ENCODE data around the gene KRTAP5-1. TPM values are rescaled to one million over a fixed set of nuclear protein-coding genes. Genes with fewer than 3 reads are reported as not detected.

The KRTAP5-1 gene
- total and polyA plus RNA-seq, 8 donors: 0.21 TPM; not detected in 7

GRCh38 chr11:1568441-1568911, 16.6 kb downstream of the KRTAP5-1 start:
- Histone ChIP-seq H3K27me3 (peaks cover 3 to 65% of the 10 kb centered on the region in 2 donors), H3K9me3 (no peaks in the 10 kb centered on the region), H3K4me3 (no peak overlapping the region), H3K4me1 (peaks cover 3 to 22% of the 10 kb centered on the region in 2 donors), H3K27ac (no peak overlapping the region), H3K36me3 (peaks cover 0 to 10% of the 10 kb centered on the region in 2 donors)
- intact Hi-C loops (cut with DNase I): no loop called here
- TF ChIP-seq, protein P1, sequence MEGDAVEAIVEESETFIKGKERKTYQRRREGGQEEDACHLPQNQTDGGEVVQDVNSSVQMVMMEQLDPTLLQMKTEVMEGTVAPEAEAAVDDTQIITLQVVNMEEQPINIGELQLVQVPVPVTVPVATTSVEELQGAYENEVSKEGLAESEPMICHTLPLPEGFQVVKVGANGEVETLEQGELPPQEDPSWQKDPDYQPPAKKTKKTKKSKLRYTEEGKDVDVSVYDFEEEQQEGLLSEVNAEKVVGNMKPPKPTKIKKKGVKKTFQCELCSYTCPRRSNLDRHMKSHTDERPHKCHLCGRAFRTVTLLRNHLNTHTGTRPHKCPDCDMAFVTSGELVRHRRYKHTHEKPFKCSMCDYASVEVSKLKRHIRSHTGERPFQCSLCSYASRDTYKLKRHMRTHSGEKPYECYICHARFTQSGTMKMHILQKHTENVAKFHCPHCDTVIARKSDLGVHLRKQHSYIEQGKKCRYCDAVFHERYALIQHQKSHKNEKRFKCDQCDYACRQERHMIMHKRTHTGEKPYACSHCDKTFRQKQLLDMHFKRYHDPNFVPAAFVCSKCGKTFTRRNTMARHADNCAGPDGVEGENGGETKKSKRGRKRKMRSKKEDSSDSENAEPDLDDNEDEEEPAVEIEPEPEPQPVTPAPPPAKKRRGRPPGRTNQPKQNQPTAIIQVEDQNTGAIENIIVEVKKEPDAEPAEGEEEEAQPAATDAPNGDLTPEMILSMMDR (IDR thresholded peaks at IDR 0.05): no peak
- ATAC-seq (no peak), DNase-seq (peak in 2 of 4 donors; percentile 31 to 73)

- H3K4me3 ChIP-seq: no peak overlapping the region
- DNase-seq (no peak), ATAC-seq (no peak)
- TF ChIP-seq, protein P1 (IDR thresholded peaks at IDR 0.05): no peak
- peaks cover 2 to 58% of the 10 kb centered on the region in 2 donors for H3K27me3 ChIP-seq
- intact Hi-C loops (cut with DNase I): no loop called here
- peaks cover 3 to 14% of the 10 kb centered on the region in 2 donors for H3K4me1 ChIP-seq
- no peaks in the 10 kb centered on the region for H3K9me3 ChIP-seq
- peaks cover 0 to 17% of the 10 kb centered on the region in 2 donors for H3K36me3 ChIP-seq
- H3K27ac ChIP-seq: no peak overlapping the region
Measured at GRCh38 chr11:1567721-1568100, 17.4 kb downstream of the KRTAP5-1 start.

GRCh38 chr11:1567052-1567720, 17.9 kb downstream of the KRTAP5-1 start:
- H3K27me3 ChIP-seq: peaks cover 0 to 52% of the 10 kb centered on the region in 2 donors
- ATAC-seq (no peak), DNase-seq (peak in 1 of 4 donors; percentile 83)
- H3K36me3 ChIP-seq: peaks cover 0 to 17% of the 10 kb centered on the region in 2 donors
- intact Hi-C loops (cut with DNase I): no loop called here
- H3K27ac ChIP-seq: no peak overlapping the region
- TF ChIP-seq, protein P1 (IDR thresholded peaks at IDR 0.05): no peak
- H3K4me3 ChIP-seq: no peak overlapping the region
- peaks cover 3 to 9% of the 10 kb centered on the region in 2 donors for H3K4me1 ChIP-seq
- H3K9me3 ChIP-seq: no peaks in the 10 kb centered on the region

DNA sequence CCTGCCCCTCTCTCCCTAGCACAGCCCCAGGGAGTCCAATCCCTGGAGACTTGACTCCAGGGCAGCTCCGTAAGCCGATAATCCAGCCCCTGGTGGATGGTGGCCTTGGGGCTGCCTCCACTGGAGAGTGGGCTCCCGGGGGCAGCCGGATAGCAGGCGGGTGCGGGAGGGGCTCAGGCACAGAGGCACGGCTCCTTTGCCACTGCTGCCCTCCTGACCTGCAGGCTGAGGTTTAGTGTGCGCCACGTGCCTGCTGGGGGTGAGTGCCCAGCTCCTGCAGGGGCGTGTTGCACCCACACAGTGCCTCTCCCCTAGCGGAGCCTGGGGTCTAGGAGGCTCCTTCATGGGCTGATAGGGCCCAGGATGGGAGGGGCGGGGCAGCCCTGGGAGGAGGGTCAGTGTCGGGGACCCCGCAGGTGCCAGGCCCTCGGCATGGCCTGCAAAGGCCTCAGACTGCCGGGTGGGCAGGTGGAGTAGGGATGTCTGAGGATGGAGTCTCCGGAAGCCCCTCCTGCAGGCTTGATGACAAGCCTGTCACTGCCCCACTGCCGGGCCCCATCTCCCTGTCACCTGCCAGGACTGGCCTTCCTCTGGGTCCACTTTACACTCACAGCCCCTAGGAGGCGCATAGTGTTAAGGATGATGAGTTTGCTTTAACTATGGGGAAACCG, 18.6 kb downstream of the KRTAP5-1 start:
- H3K9me3 ChIP-seq: no peaks in the 10 kb centered on the region
- H3K36me3 ChIP-seq: peaks cover 0 to 17% of the 10 kb centered on the region in 2 donors
- H3K4me3 ChIP-seq: no peak overlapping the region
- DNase-seq (peak in 1 of 4 donors; percentile 75), ATAC-seq (no peak)
- peaks cover 0 to 50% of the 10 kb centered on the region in 2 donors for H3K27me3 ChIP-seq
- intact Hi-C loops (cut with DNase I): no loop called here
- TF ChIP-seq, protein P1 (IDR thresholded peaks at IDR 0.05): no peak
- H3K4me1 ChIP-seq: peaks cover 3 to 9% of the 10 kb centered on the region in 2 donors
- no peak overlapping the region for H3K27ac ChIP-seq

GRCh38 chr11:1565904-1566247, 19.2 kb downstream of the KRTAP5-1 start:
- H3K36me3 ChIP-seq: peaks cover 0 to 17% of the 10 kb centered on the region in 2 donors
- TF ChIP-seq, protein P1 (IDR thresholded peaks at IDR 0.05): no peak
- ATAC-seq (no peak), DNase-seq (no peak)
- H3K27ac ChIP-seq: no peak overlapping the region
- no peak overlapping the region for H3K4me3 ChIP-seq
- H3K27me3 ChIP-seq: peaks cover 0 to 44% of the 10 kb centered on the region in 2 donors
- no peaks in the 10 kb centered on the region for H3K9me3 ChIP-seq
- intact Hi-C loops (cut with DNase I): no loop called here
- H3K4me1 ChIP-seq: peaks cover 0 to 4% of the 10 kb centered on the region in 2 donors

Data from left lung (tissue), 10 donors.